NAMALWA (cell line): ENCODE data around the gene XIRP2.
"Not testable (repeated sequence)": the region's sequence is repeated elsewhere in the genome, so short reads cannot be mapped to it uniquely, and the experiment has no call there.

ENCODE experiments used
- DNase-seq: peaks from one replicate; pipeline ENCODE4 v3.0.0-alpha.2; 2015; ENCODE audit warnings: low spot score

XIRP2 gene

GRCh38 chr2:167048829-167049228 is 160.5 kb downstream of the XIRP2 start:
- no peak for DNase-seq

- DNase-seq: no peak
Observed at GRCh38 chr2:167049659-167050058, 161.4 kb downstream of the XIRP2 start.

- DNase-seq: no peak
Observed at GRCh38 chr2:167052825-167053224, 164.5 kb downstream of the XIRP2 start.

- DNase-seq: no peak
Observed at GRCh38 chr2:167054881-167055280, 166.6 kb downstream of the XIRP2 start.

- DNase-seq: no peak
Observed at GRCh38 chr2:167057446-167057845, 169.2 kb downstream of the XIRP2 start.

- no peak for DNase-seq
Observed at GRCh38 chr2:167059173-167059572, 170.9 kb downstream of the XIRP2 start.

- no peak for DNase-seq
Observed at GRCh38 chr2:167069855-167070254, 181.6 kb downstream of the XIRP2 start.

- not testable (repeated sequence) for DNase-seq
Observed at GRCh38 chr2:167075708-167076107, 187.4 kb downstream of the XIRP2 start.

- DNase-seq: not testable (repeated sequence)
Observed at GRCh38 chr2:167098931-167099330, 210.7 kb downstream of the XIRP2 start.

GRCh38 chr2:167100506-167100905 is 212.2 kb downstream of the XIRP2 start:
- DNase-seq: no peak

- DNase-seq: no peak
Observed at GRCh38 chr2:167103028-167103756, 214.9 kb downstream of the XIRP2 start.

GRCh38 chr2:167103757-167104133 is 215.5 kb downstream of the XIRP2 start:
- DNase-seq: no peak

GRCh38 chr2:167104691-167105090 is 216.4 kb downstream of the XIRP2 start:
- no peak for DNase-seq

GRCh38 chr2:167109682-167110081 is 221.4 kb downstream of the XIRP2 start:
- DNase-seq: not testable (repeated sequence)

- no peak for DNase-seq
Observed at GRCh38 chr2:167110345-167110744, 222.1 kb downstream of the XIRP2 start.

GRCh38 chr2:167114018-167114417 is 225.7 kb downstream of the XIRP2 start:
- no peak for DNase-seq

GRCh38 chr2:167115541-167115940 is 227.3 kb downstream of the XIRP2 start:
- no peak for DNase-seq

GRCh38 chr2:167122389-167122788 is 234.1 kb downstream of the XIRP2 start:
- DNase-seq: no peak

- no peak for DNase-seq
Observed at GRCh38 chr2:167126165-167126564, 237.9 kb downstream of the XIRP2 start.

- peak; percentile 26 for DNase-seq
Observed at GRCh38 chr2:167127135-167127534, 238.9 kb downstream of the XIRP2 start.

- DNase-seq: no peak
Observed at GRCh38 chr2:167128130-167128529, 239.8 kb downstream of the XIRP2 start.

- no peak for DNase-seq
Observed at GRCh38 chr2:167132066-167132465, 243.8 kb downstream of the XIRP2 start.

GRCh38 chr2:167132906-167133555 is 244.8 kb downstream of the XIRP2 start:
- no peak for DNase-seq

- DNase-seq: no peak
Observed at GRCh38 chr2:167133614-167134013, 245.3 kb downstream of the XIRP2 start.
